ENCODE data around the gene KIF3B. TPM values are rescaled to one million over a fixed set of nuclear protein-coding genes. Genes with fewer than 3 reads are reported as not detected.

The KIF3B gene
- total and polyA plus RNA-seq, 2 of the 13 experiments (the other 11 are each of a cell fraction or from before 2014, with no cell fraction given), result 23.6 to 28.8 TPM

DNA sequence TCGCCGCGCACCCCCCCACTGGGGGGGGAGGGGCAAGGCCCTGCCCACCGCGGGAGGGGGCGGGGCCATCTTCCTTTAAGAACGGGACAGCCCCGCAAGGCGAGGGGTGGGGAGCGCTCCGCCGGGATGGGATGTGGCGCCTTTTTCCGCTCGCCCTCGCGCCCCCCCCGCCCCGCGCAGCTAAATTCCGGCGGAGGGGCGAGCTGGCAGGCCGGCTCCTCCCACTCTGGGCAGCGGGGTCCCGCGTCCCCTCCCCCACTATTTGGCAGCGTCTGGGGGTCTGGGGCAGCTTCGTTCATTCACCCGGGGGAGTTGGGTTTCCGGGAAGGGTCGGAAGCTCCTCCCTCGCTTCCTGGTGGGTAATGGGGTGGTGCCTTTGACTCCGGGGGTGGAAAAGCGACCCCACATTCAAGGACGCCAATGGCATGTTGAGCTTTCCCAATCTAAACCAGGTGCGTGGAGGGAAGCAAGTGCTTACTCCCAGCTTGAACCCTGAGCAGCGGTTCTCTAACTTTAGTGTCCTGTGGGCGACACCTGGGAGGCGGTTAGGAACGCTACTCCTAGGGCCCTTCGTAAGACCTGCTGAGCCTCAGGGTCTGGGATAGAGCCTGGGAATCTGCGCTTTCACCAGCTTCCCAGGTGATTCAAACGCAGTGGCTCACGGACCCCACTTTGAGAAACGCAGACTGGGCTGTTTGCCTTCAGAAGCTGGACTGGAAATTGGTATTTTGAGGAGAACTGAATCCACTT is 81.6 kb downstream of the KIF3B start (continued):
- TF ChIP-seq SOX6 (IDR thresholded peaks at IDR 0.05) (no peak), SOX6 (CRISPR knock-in tag; IDR thresholded peaks at IDR 0.05) (no peak; the same call in 1 of the 2 replicates), POLR2AphosphoS2 (IDR thresholded peaks at IDR 0.05; ENCODE audit: low read depth, low read length) (no peak), ZFP91 (CRISPR knock-in tag; IDR thresholded peaks at IDR 0.05; ENCODE audit: borderline replicate concordance) (peak; percentile 34; the same call in 1 of the 2 replicates), IRF9 (CRISPR knock-in tag; IDR thresholded peaks at IDR 0.05; ENCODE audit: borderline replicate concordance) (peak; percentile 67), ZNF432 (CRISPR knock-in tag; IDR thresholded peaks at IDR 0.05; ENCODE audit: borderline replicate concordance) (no peak), ZNF773 (CRISPR knock-in tag; IDR thresholded peaks at IDR 0.05; ENCODE audit: borderline replicate concordance) (0 out of 2 replicates have a peak, but pooled peaks have one; percentile 61), HDAC1 (CRISPR knock-in tag; IDR thresholded peaks at IDR 0.05) (peak; percentile 93), TFDP2 (CRISPR knock-in tag; IDR thresholded peaks at IDR 0.05) (peak; percentile 38; the same call in 1 of the 2 replicates), IRF2 (CRISPR knock-in tag; IDR thresholded peaks at IDR 0.05) (peak; percentile 56), RNF2 (conservative IDR thresholded peaks at IDR 0.05; ENCODE audit: low read depth) (no peak; the same call in 1 of the 2 replicates), CREB1 (IDR thresholded peaks at IDR 0.05) (no peak), CREB1 (CRISPR knock-in tag; IDR thresholded peaks at IDR 0.05) (no peak), HNRNPL (IDR thresholded peaks at IDR 0.05; ENCODE audit: low read depth, low read length) (peak; percentile 55; the same call in 1 of the 2 replicates), GABPA (IDR thresholded peaks at IDR 0.05; ENCODE audit: low read depth, low read length) (peak; percentile 56), GABPA (CRISPR knock-in tag; IDR thresholded peaks at IDR 0.05; ENCODE audit: low read depth) (peak; percentile 78), THYN1 (CRISPR knock-in tag; IDR thresholded peaks at IDR 0.05; ENCODE audit: borderline replicate concordance, low read depth) (no peak)
- TF ChIP-seq, protein P1, sequence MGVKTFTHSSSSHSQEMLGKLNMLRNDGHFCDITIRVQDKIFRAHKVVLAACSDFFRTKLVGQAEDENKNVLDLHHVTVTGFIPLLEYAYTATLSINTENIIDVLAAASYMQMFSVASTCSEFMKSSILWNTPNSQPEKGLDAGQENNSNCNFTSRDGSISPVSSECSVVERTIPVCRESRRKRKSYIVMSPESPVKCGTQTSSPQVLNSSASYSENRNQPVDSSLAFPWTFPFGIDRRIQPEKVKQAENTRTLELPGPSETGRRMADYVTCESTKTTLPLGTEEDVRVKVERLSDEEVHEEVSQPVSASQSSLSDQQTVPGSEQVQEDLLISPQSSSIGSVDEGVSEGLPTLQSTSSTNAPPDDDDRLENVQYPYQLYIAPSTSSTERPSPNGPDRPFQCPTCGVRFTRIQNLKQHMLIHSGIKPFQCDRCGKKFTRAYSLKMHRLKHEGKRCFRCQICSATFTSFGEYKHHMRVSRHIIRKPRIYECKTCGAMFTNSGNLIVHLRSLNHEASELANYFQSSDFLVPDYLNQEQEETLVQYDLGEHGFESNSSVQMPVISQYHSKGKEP (CRISPR knock-in tag; IDR thresholded peaks at IDR 0.05), result no peak
- TF ChIP-seq, protein P2, sequence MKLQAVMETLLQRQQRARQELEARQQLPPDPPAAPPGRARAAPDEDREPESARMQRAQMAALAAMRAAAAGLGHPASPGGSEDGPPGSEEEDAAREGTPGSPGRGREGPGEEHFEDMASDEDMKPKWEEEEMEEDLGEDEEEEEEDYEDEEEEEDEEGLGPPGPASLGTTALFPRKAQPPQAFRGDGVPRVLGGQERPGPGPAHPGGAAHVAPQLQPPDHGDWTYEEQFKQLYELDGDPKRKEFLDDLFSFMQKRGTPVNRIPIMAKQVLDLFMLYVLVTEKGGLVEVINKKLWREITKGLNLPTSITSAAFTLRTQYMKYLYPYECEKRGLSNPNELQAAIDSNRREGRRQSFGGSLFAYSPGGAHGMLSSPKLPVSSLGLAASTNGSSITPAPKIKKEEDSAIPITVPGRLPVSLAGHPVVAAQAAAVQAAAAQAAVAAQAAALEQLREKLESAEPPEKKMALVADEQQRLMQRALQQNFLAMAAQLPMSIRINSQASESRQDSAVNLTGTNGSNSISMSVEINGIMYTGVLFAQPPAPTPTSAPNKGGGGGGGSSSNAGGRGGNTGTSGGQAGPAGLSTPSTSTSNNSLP (IDR thresholded peaks at IDR 0.05; ENCODE audit: low read depth, low read length), result no peak
- TF ChIP-seq, protein P3, sequence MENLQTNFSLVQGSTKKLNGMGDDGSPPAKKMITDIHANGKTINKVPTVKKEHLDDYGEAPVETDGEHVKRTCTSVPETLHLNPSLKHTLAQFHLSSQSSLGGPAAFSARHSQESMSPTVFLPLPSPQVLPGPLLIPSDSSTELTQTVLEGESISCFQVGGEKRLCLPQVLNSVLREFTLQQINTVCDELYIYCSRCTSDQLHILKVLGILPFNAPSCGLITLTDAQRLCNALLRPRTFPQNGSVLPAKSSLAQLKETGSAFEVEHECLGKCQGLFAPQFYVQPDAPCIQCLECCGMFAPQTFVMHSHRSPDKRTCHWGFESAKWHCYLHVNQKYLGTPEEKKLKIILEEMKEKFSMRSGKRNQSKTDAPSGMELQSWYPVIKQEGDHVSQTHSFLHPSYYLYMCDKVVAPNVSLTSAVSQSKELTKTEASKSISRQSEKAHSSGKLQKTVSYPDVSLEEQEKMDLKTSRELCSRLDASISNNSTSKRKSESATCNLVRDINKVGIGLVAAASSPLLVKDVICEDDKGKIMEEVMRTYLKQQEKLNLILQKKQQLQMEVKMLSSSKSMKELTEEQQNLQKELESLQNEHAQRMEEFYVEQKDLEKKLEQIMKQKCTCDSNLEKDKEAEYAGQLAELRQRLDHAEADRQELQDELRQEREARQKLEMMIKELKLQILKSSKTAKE (CRISPR knock-in tag; IDR thresholded peaks at IDR 0.05; ENCODE audit: borderline replicate concordance), result peak; percentile 52
